Ascending aorta (tissue), 2 donors: ENCODE measurements around the gene SDR42E1. TPM values are rescaled to one million over a fixed set of nuclear protein-coding genes. Genes with fewer than 3 reads are reported as not detected.

Experiments
- DNase-seq, 2 donors: peaks; one replicate each; pipeline ENCODE4 v3.0.0-alpha.2; 2019; ENCODE audit warnings: low spot score in 2 of 2
- H3K27ac ChIP-seq, 2 donors: fragments of 200-600 bp; sonication (generic); one replicate each; pipeline ENCODE4 v1.5.1; 2016 to 2017; ENCODE audit warnings: mild to moderate bottlenecking in 1 of 2
- H3K27me3 ChIP-seq: fragments of 200-600 bp; sonication (generic); one replicate; pipeline ENCODE4 v1.5.1; 2017
- H3K36me3 ChIP-seq, 2 donors: fragments of 200-600 bp; sonication (generic); one replicate each; pipeline ENCODE4 v1.5.1; 2016
- H3K4me1 ChIP-seq, 2 donors: fragments of 200-600 bp; sonication (generic); one replicate each; pipeline ENCODE4 v1.5.1; 2016 to 2017; ENCODE audit warnings: mild to moderate bottlenecking in 1 of 2
- H3K4me3 ChIP-seq, 2 donors: fragments of 200-600 bp; sonication (generic); one replicate each; pipeline ENCODE4 v1.5.1; 2016 to 2017; ENCODE audit warnings: mild to moderate bottlenecking in 1 of 2
- H3K9me3 ChIP-seq, 2 donors: fragments of 200-600 bp; sonication (generic); one replicate each; pipeline ENCODE4 v1.5.1; 2016
- CTCF ChIP-seq, 3 experiments: fragments of 200-600 bp in 2 of 3; fragments of 450-650 bp in 1 of 3; sonication (generic) in 2 of 3; IDR thresholded peaks; one replicate each; pipeline ENCODE4 v1.5.1; 2016 to 2019; ENCODE audit warnings: antibody characterized with exemption in 3 of 3, mild to moderate bottlenecking in 1 of 3, moderate library complexity in 1 of 3
- intact Hi-C: fragments of 100-400 bp; cut with DNase I; formaldehyde crosslinking; loops from one replicate; pipeline ENCODE4 v1.15.1; 2023
- total RNA-seq: library from RNA; depleted of rRNA; stranded (reverse); fragments of >200 nt; gene quantifications from one replicate; pipeline ENCODE4 v1.1.0, GENCODE V29; 2016

The SDR42E1 gene
- 0.11 TPM for total RNA-seq

- no peaks in the 10 kb centered on the region for H3K27me3 ChIP-seq
- no peak for DNase-seq
- H3K36me3 ChIP-seq = no peaks in the 10 kb centered on the region
- no peaks in the 10 kb centered on the region for H3K9me3 ChIP-seq
- peak within 1 kb of the TSS in 1 of 2 donors; percentile 41 for H3K4me3 ChIP-seq
- TF ChIP-seq CTCF (IDR thresholded peaks at IDR 0.05) = no peak
- no peaks in the 10 kb centered on the region for H3K4me1 ChIP-seq
- intact Hi-C loops = no loop called here
- H3K27ac ChIP-seq = no peak within 1 kb of the TSS
Observed at GRCh38 chr16:82011199-82011641, at the start of gene SDR42E1. Gene SDR42E1, minus strand, starts transcription at chr16:82011470. Its CDS starts 10,612 bp downstream, at chr16:82000858.

- no peak overlapping the region for H3K4me3 ChIP-seq
- H3K36me3 ChIP-seq = no peaks in the 10 kb centered on the region
- H3K27me3 ChIP-seq = no peaks in the 10 kb centered on the region
- no peak overlapping the region for H3K27ac ChIP-seq
- no peaks in the 10 kb centered on the region for H3K9me3 ChIP-seq
- H3K4me1 ChIP-seq = no peaks in the 10 kb centered on the region
- intact Hi-C loops = no loop called here
- DNase-seq = no peak
- TF ChIP-seq CTCF (IDR thresholded peaks at IDR 0.05) = no peak
Observed at GRCh38 chr16:82059983-82060421, 48.7 kb upstream of the SDR42E1 start.

- intact Hi-C loops = no loop called here
- no peak for DNase-seq
- Histone ChIP-seq H3K9me3 (no peaks in the 10 kb centered on the region), H3K4me3 (no peak overlapping the region), H3K4me1 (no peaks in the 10 kb centered on the region), H3K27me3 (no peaks in the 10 kb centered on the region), H3K27ac (no peak overlapping the region), H3K36me3 (no peaks in the 10 kb centered on the region)
- TF ChIP-seq CTCF (IDR thresholded peaks at IDR 0.05) = no peak
Observed at GRCh38 chr16:82059161-82059982, 48.1 kb upstream of the SDR42E1 start.

- Histone ChIP-seq H3K27ac (no peak overlapping the region), H3K27me3 (no peaks in the 10 kb centered on the region), H3K9me3 (no peaks in the 10 kb centered on the region), H3K4me3 (no peak overlapping the region), H3K4me1 (no peaks in the 10 kb centered on the region), H3K36me3 (no peaks in the 10 kb centered on the region)
- intact Hi-C loops = no loop called here
- no peak for DNase-seq
- TF ChIP-seq CTCF (IDR thresholded peaks at IDR 0.05) = no peak
Observed at GRCh38 chr16:82056550-82056896, 45.3 kb upstream of the SDR42E1 start.

GRCh38 chr16:82055728-82056549 lies 44.7 kb upstream of the SDR42E1 start:
- H3K4me3 ChIP-seq = no peak overlapping the region
- no peaks in the 10 kb centered on the region for H3K36me3 ChIP-seq
- intact Hi-C loops = no loop called here
- no peak overlapping the region for H3K27ac ChIP-seq
- no peaks in the 10 kb centered on the region for H3K9me3 ChIP-seq
- TF ChIP-seq CTCF (IDR thresholded peaks at IDR 0.05) = no peak
- H3K27me3 ChIP-seq = no peaks in the 10 kb centered on the region
- no peak for DNase-seq
- no peaks in the 10 kb centered on the region for H3K4me1 ChIP-seq
